ENCODE measurements around the gene CEP57.

DNA sequence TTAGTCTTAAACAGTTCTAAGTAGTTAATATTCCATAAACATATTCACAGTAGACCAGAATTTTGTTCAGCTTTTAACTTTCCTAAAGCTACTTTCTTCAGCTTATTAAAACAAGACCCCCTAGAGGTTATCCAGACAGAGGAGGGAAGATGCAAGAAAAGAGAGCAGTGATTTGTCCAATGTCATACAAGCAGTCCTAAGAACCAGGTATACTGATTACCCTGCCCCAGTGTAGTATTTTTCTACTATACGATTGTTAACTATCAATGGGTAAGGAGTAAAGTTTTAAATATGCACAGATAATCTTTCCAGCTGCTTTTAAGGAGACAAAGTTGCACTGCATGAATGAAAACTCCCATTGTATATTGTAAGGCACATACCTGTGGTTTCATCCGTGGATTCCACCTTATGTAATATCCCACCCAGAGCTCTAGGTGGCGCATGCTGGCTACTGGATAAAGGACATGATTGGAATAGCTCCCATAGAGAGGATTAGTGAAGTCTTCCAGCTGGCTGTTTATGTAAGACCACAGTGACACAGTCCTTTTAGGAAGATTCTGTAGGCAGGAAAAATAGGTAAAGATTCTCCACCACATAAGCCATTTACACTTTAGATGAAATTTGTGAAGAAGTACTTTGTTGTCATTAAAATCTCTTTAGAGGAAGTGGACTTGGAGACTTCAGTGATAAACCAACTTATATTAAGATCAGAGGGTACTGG is 45.6 kb downstream of the CEP57 start:
- TF ChIP-seq, protein P1, sequence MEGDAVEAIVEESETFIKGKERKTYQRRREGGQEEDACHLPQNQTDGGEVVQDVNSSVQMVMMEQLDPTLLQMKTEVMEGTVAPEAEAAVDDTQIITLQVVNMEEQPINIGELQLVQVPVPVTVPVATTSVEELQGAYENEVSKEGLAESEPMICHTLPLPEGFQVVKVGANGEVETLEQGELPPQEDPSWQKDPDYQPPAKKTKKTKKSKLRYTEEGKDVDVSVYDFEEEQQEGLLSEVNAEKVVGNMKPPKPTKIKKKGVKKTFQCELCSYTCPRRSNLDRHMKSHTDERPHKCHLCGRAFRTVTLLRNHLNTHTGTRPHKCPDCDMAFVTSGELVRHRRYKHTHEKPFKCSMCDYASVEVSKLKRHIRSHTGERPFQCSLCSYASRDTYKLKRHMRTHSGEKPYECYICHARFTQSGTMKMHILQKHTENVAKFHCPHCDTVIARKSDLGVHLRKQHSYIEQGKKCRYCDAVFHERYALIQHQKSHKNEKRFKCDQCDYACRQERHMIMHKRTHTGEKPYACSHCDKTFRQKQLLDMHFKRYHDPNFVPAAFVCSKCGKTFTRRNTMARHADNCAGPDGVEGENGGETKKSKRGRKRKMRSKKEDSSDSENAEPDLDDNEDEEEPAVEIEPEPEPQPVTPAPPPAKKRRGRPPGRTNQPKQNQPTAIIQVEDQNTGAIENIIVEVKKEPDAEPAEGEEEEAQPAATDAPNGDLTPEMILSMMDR (IDR thresholded peaks at IDR 0.05): peak; percentile 61 to 87 (median 80)
- TF ChIP-seq POLR2AphosphoS5 (IDR thresholded peaks at IDR 0.05): peak; percentile 71
- TF ChIP-seq POLR2A (IDR thresholded peaks at IDR 0.05): no peak
